SK-N-SH treated with all-trans-retinoic acid at 6 μM for 48 hours (cell line): ENCODE measurements around the gene NCDN.

Source experiments
- ARNTL ChIP-seq: fragments of 450-650 bp; formaldehyde crosslinking; IDR thresholded peaks from 2 replicates; pipeline ENCODE4 v1.5.0; 2020; ENCODE audit warnings: low read depth, mild to moderate bottlenecking, moderate library complexity, borderline replicate concordance
- PPARA ChIP-seq: fragments of 250-450 bp; sonication (Bioruptor Pico); IDR thresholded peaks from 2 replicates; pipeline ENCODE4 v1.5.0; 2020; ENCODE audit warnings: mild to moderate bottlenecking, borderline replicate concordance
- RARB ChIP-seq: fragments of 250-450 bp; sonication (Bioruptor Pico); IDR thresholded peaks from 2 replicates; pipeline ENCODE4 v1.8.0; 2021; ENCODE audit warnings: mild to moderate bottlenecking, moderate library complexity
- SNAI2 ChIP-seq: fragments of 250-450 bp; sonication (Bioruptor Pico); IDR thresholded peaks from 2 replicates; pipeline ENCODE4 v1.5.0; 2020; ENCODE audit warnings: mild to moderate bottlenecking, moderate library complexity
- TCF4 ChIP-seq: fragments of 250-450 bp; sonication (Bioruptor Pico); IDR thresholded peaks from 2 replicates; pipeline ENCODE4 v1.8.0; 2021; ENCODE audit warnings: mild to moderate bottlenecking, moderate library complexity, borderline replicate concordance
- ZNF565 ChIP-seq: fragments of 450-650 bp; formaldehyde crosslinking; conservative IDR thresholded peaks from 2 replicates; pipeline ENCODE4 v1.5.0; 2020; ENCODE audit warnings: low read depth, mild to moderate bottlenecking, moderate library complexity
- TF ChIP-seq, protein P1 (sequence below): fragments of 250-450 bp; sonication (Bioruptor Pico); IDR thresholded peaks from 2 replicates; pipeline ENCODE4 v1.8.0; 2020; ENCODE audit warnings: mild to moderate bottlenecking, moderate library complexity, borderline replicate concordance
- TF ChIP-seq, protein P2 (sequence below): fragments of 250-450 bp; sonication (Bioruptor Pico); IDR thresholded peaks from 2 replicates; pipeline ENCODE4 v1.5.1; 2020; ENCODE audit warnings: low read depth, mild to moderate bottlenecking, moderate library complexity

DNA sequence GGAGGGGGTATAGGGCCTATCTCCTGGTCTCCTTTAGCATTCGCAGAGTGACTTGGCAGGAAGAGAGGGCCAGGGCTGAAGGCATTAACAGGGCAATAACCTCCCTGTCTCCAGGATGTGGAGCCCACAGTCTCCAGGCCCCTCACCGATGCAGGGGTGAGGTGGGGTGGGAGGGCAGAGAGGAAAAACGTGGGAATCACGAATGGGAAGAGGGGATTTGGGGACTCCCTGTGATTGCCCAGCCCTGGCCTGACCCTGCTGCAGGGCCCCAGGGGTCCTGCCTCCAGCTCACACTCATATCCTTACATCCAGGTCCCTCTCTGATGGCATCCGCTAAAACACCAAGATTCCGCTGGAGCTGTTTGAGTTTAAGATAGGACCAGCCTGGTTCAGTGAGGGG lies 30.1 kb downstream of the NCDN start:
- TF ChIP-seq, protein P1, sequence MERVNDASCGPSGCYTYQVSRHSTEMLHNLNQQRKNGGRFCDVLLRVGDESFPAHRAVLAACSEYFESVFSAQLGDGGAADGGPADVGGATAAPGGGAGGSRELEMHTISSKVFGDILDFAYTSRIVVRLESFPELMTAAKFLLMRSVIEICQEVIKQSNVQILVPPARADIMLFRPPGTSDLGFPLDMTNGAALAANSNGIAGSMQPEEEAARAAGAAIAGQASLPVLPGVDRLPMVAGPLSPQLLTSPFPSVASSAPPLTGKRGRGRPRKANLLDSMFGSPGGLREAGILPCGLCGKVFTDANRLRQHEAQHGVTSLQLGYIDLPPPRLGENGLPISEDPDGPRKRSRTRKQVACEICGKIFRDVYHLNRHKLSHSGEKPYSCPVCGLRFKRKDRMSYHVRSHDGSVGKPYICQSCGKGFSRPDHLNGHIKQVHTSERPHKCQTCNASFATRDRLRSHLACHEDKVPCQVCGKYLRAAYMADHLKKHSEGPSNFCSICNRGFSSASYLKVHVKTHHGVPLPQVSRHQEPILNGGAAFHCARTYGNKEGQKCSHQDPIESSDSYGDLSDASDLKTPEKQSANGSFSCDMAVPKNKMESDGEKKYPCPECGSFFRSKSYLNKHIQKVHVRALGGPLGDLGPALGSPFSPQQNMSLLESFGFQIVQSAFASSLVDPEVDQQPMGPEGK (CRISPR knock-in tag) = no peak
- TF ChIP-seq TCF4 (CRISPR knock-in tag) (no peak), SNAI2 (CRISPR knock-in tag) (no peak), ARNTL (no peak), RARB (CRISPR knock-in tag) (no peak), PPARA (CRISPR knock-in tag) (no peak), ZNF565 (no peak)
- TF ChIP-seq, protein P2, sequence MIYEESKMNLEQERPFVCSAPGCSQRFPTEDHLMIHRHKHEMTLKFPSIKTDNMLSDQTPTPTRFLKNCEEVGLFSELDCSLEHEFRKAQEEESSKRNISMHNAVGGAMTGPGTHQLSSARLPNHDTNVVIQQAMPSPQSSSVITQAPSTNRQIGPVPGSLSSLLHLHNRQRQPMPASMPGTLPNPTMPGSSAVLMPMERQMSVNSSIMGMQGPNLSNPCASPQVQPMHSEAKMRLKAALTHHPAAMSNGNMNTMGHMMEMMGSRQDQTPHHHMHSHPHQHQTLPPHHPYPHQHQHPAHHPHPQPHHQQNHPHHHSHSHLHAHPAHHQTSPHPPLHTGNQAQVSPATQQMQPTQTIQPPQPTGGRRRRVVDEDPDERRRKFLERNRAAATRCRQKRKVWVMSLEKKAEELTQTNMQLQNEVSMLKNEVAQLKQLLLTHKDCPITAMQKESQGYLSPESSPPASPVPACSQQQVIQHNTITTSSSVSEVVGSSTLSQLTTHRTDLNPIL (CRISPR knock-in tag) = no peak
